Cerebellar cortex (tissue), 1 donor: ENCODE measurements around the gene POLE4.

Experiments
- DNase-seq: peaks from one replicate; pipeline ENCODE4 v3.0.0-alpha.2; 2015; ENCODE audit warnings: low spot score

The POLE4 gene

GRCh38 chr2:74939919-74940812, 18.3 kb upstream of the POLE4 start:
- DNase-seq: no peak

GRCh38 chr2:74941284-74941683, 17.2 kb upstream of the POLE4 start:
- no peak for DNase-seq

- no peak for DNase-seq
Observed at GRCh38 chr2:74942263-74942662, 16.2 kb upstream of the POLE4 start.

GRCh38 chr2:74944987-74945787, 13.3 kb upstream of the POLE4 start:
- DNase-seq: no peak

GRCh38 chr2:74945788-74946331, 12.6 kb upstream of the POLE4 start:
- DNase-seq: no peak

- no peak for DNase-seq
Observed at GRCh38 chr2:74947703-74948102, 10.7 kb upstream of the POLE4 start.

DNA sequence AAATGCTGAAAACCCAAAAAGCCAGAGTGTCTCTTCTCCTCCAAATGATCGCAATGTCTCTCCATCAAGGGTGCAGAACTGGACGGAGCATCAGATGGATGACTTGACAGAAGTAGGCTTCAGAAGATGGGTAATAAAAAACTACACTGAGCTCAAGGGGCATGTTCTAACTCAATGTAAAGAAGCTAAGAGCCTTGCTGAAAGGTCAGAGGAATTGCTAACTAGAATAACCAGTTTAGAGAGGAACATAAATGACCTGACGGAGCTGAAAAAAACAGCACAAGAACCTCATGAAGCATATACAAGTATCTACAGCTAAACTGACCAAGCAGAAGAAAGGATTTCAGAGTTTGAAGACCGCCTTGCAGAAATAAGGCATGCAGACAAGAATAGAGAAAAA, 9.7 kb upstream of the POLE4 start:
- DNase-seq: no peak

DNA sequence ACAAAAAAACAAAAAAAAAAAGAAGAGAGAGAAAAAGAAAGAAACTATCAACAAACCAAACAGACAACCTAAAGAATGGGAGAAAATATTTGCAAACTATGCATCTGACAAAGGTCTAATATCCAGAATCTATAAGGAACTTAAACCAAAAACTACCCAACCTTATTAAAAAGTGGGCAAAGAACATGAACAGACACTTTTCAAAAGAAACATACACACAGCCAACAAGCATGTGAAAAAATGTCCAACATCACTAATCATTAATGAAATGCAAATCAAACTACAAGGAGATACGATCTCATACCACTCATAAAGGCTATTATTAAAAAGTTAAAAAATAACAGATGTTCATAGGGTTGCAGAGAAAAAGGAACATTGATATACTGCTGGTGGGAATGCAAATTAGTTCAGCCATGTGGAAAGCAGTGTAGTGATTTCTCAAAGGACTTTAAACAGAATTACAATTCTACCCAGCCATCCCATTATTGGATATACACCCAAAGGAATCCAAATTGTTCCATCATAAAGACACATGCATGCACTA, 7.2 kb upstream of the POLE4 start:
- no peak for DNase-seq

GRCh38 chr2:74952575-74952974, 5.9 kb upstream of the POLE4 start:
- DNase-seq: no peak

GRCh38 chr2:74953796-74954499, 4.5 kb upstream of the POLE4 start:
- DNase-seq: no peak

DNA sequence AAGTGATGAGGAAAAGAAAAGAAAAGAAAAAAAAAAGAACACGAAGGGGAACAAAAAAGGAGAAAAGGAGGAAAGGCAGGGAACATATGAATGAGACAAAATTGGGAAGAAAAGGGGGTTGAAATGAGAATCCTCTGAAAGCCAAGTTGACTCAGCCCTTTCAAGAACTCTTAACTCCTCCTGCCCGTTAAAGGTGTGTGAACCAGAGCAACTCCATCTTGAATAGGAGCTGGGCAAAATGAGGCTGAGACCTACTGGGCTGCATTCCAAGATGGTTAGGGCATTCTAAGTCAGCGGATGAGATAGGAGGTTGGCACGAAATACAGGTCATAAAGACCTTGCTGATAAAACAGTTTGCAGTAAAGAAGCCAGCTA, 4.0 kb upstream of the POLE4 start:
- DNase-seq: no peak

- peak; percentile 3 for DNase-seq
Observed at GRCh38 chr2:74957886-74958273, 563 bp upstream of the POLE4 start.

GRCh38 chr2:74959106-74959751, 786 bp downstream of the POLE4 start:
- no peak for DNase-seq

DNA sequence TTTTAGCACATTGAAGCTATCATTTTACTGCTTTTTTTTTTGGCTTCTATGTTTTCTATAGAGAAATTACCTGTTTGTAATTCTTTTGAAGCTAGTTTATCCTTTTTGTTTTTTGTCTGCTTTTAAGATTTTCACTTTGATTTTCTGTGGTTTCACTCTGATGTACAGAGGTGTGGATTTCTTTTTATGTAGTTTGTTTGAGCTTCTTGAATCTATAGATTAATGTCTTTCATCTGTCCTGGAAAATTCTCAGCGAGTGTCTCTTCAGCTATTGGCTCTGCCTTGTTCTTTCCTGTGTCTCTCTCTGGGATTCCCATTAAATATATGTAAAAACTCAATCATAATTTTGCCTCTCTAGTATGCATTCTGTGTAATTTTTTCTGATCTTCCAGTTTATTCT, 8.4 kb downstream of the POLE4 start:
- no peak for DNase-seq

GRCh38 chr2:74975016-74975415, 16.6 kb downstream of the POLE4 start:
- DNase-seq: no peak

GRCh38 chr2:74979844-74980243, 21.4 kb downstream of the POLE4 start:
- no peak for DNase-seq

- DNase-seq: peak; percentile 22
Observed at GRCh38 chr2:74982577-74982976, 24.1 kb downstream of the POLE4 start.

- no peak for DNase-seq
Observed at GRCh38 chr2:74983631-74984392, 25.4 kb downstream of the POLE4 start.

GRCh38 chr2:74984947-74985637, 26.6 kb downstream of the POLE4 start:
- no peak for DNase-seq

DNA sequence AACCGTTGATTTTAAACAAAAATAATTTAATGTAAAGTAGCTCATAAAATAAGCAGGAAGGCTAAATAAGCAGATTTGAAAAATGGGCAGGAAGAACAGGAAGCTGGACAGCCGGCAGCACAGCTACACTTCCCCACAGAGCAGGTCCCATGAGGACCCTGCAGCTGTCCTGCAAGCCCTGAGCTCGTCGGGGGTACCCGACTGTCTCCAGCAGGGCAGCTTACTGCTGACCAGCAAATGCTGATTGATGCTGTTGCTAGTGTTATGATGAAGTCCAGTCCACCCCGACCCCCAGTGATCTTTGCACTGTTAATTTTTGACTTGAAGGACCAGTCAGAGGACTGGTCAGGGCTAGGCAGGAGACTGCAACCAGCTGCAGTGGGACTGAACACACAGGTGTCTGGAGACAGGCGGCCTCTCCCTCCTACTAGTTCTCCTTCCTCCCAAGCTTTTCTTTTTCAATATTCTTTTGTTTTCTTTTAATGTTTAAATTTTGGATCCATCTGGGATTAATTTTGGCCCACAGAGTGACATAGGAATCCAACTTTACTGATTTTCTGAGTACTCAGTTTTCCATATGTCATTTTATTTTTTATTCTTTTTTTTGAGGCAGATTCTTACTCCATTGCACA, 27.7 kb downstream of the POLE4 start:
- DNase-seq: no peak
